SK-N-SH (cell line): ENCODE results near the gene CD302. TPM values are rescaled to one million over a fixed set of nuclear protein-coding genes. Genes with fewer than 3 reads are reported as not detected.
A peak's percentile ranks its signal among the peaks of the same experiment; 100 is the strongest.

Experiments
- CTCF ChIA-PET: fragments of 300-600, 350-600 bp; formaldehyde crosslinking; extraction: SDS; loops from one replicate; lab custom pipeline; 2021; lab: Yijun Ruan, JAX
- POLR2A ChIA-PET: fragments of 350-600 bp; sonication (Branson Sonifier 250); formaldehyde crosslinking; extraction: SDS; loops from one replicate; lab custom pipeline; 2020; ENCODE audit warnings: antibody characterized with exemption, inconsistent platforms; lab: Yijun Ruan, JAX
- DNase-seq: peaks from one replicate; pipeline ENCODE4 v3.0.0; 2012
- H2AFZ ChIP-seq: fragments of 200-600 bp; sonication (generic); 2 replicates; pipeline ENCODE4 v1.8.1; 2016; ENCODE audit warnings: antibody characterized with exemption, mild to moderate bottlenecking, low read depth
- H3F3A ChIP-seq: fragments of 200-600 bp; sonication (generic); replicated peaks from 2 replicates; pipeline ENCODE3; 2016; ENCODE audit warnings: antibody characterized with exemption, mild to moderate bottlenecking; ENCODE audit not compliant: insufficient read depth
- H3K27ac ChIP-seq, 2 experiments: fragments of 200-500 bp in 1 of 2; fragments of 200-600 bp in 1 of 2; sonication (Bioruptor generic) in 1 of 2; sonication (generic), shearing (Covaris generic) in 1 of 2; 2 replicates each; pipeline versions ENCODE4 v1.5.1 to v1.6.1; 2014 to 2016; ENCODE audit warnings: low read depth in 2 of 2, inconsistent platforms in 1 of 2, low read length in 1 of 2, mild to moderate bottlenecking in 1 of 2, mixed read lengths in 1 of 2
- H3K27me3 ChIP-seq: fragments of 200-600 bp; sonication (generic), shearing (Covaris generic); 2 replicates; pipeline ENCODE4 v1.6.1; 2016; ENCODE audit warnings: mixed run types; ENCODE audit not compliant: insufficient read depth
- H3K36me3 ChIP-seq, 2 experiments: fragments of 200-500 bp in 1 of 2; fragments of 200-600 bp in 1 of 2; sonication (Bioruptor generic) in 1 of 2; sonication (generic) in 1 of 2; replicated peaks in 1 of 2; 2 replicates each; pipeline versions ENCODE3 to v1.5.1; 2014 to 2016; ENCODE audit warnings: low read length in 1 of 2, mild to moderate bottlenecking in 1 of 2; ENCODE audit not compliant: insufficient read depth in 2 of 2, control insufficient read depth in 1 of 2
- H3K4me1 ChIP-seq, 2 experiments: fragments of 200-500 bp in 1 of 2; fragments of 200-600 bp in 1 of 2; sonication (Bioruptor generic) in 1 of 2; sonication (generic), shearing (Covaris generic) in 1 of 2; 2 replicates each; pipeline versions ENCODE4 v1.5.1 to v1.6.1; 2014 to 2016; ENCODE audit warnings: low read depth in 1 of 2, low read length in 1 of 2, mixed run types in 1 of 2; ENCODE audit not compliant: insufficient read depth in 2 of 2, control insufficient read depth in 1 of 2
- H3K4me2 ChIP-seq: fragments of 200-600 bp; sonication (generic), shearing (Covaris generic); 2 replicates; pipeline ENCODE4 v1.6.1; 2017; ENCODE audit warnings: mixed run types
- H3K4me3 ChIP-seq, 2 experiments: fragments of 200-500 bp in 1 of 2; fragments of 200-600 bp in 1 of 2; sonication (Bioruptor generic) in 1 of 2; sonication (generic), shearing (Covaris generic) in 1 of 2; 2 replicates each; pipeline versions ENCODE4 v1.5.1 to v1.8.1; 2014 to 2016; ENCODE audit warnings: low read depth in 2 of 2, inconsistent platforms in 1 of 2, low read length in 1 of 2, mild to moderate bottlenecking in 1 of 2, mixed read lengths in 1 of 2, moderate library complexity in 1 of 2
- H3K79me2 ChIP-seq: fragments of 200-600 bp; sonication (generic); 2 replicates; pipeline ENCODE4 v1.8.1; 2017; ENCODE audit warnings: mild to moderate bottlenecking; ENCODE audit not compliant: insufficient read depth
- H3K9ac ChIP-seq: fragments of 200-600 bp; sonication (generic); 2 replicates; pipeline ENCODE4 v1.6.1; 2017; ENCODE audit warnings: mixed run types
- H3K9me2 ChIP-seq: fragments of 200-600 bp; sonication (generic); 2 replicates; pipeline ENCODE4 v1.6.1; 2017; ENCODE audit warnings: mixed run types
- H3K9me3 ChIP-seq: fragments of 200-600 bp; sonication (generic); 2 replicates; pipeline ENCODE4 v1.6.1; 2017; ENCODE audit warnings: mixed run types, mild to moderate bottlenecking, moderate library complexity
- H4K20me1 ChIP-seq: fragments of 200-600 bp; sonication (generic); 2 replicates; pipeline ENCODE4 v1.6.1; 2017; ENCODE audit warnings: mild to moderate bottlenecking, mixed run types; ENCODE audit not compliant: insufficient read depth
- CHD2 ChIP-seq: fragments of 150-350 bp; IDR thresholded peaks from 2 replicates; pipeline ENCODE4 v1.6.1; 2018; ENCODE audit warnings: low read length; ENCODE audit not compliant: partially characterized antibody
- CTCF ChIP-seq: fragments of 200-600 bp; sonication (generic); IDR thresholded peaks from 2 replicates; pipeline ENCODE4 v1.6.1; 2017; ENCODE audit warnings: antibody characterized with exemption, mild to moderate bottlenecking, moderate library complexity
- ELF1 ChIP-seq: IDR thresholded peaks from 2 replicates; pipeline ENCODE4 v1.4.0; 2012
- EP300 ChIP-seq, 2 experiments: IDR thresholded peaks; 2 replicates each; pipeline versions ENCODE4 v1.4.0 to v1.6.1; 2012; ENCODE audit warnings: borderline replicate concordance in 1 of 2, low read depth in 1 of 2, low read length in 1 of 2
- FOXJ3 ChIP-seq: sonication (generic); formaldehyde crosslinking; IDR thresholded peaks from 2 replicates; pipeline ENCODE4 v1.5.1; 2020; ENCODE audit warnings: mild to moderate bottlenecking, missing genetic modification reagents
- IRF3 ChIP-seq: fragments of 150-350 bp; IDR thresholded peaks from 2 replicates; pipeline ENCODE4 v1.6.1; 2016; ENCODE audit warnings: mild to moderate bottlenecking, low read depth, low read length
- MAX ChIP-seq: IDR thresholded peaks from 2 replicates; pipeline ENCODE4 v1.4.0; 2012; ENCODE audit warnings: low read depth
- MEF2A ChIP-seq: IDR thresholded peaks from 2 replicates; pipeline ENCODE4 v1.4.0; 2012; ENCODE audit warnings: low read depth, borderline replicate concordance
- POLR2AphosphoS5 ChIP-seq: IDR thresholded peaks from 2 replicates; pipeline ENCODE4 v1.6.1; 2012; ENCODE audit warnings: low read depth, low read length
- REST ChIP-seq: IDR thresholded peaks from 2 replicates; pipeline ENCODE4 v1.6.1; 2012; ENCODE audit warnings: mild to moderate bottlenecking, low read depth, low read length, moderate library complexity
- RFX5 ChIP-seq: IDR thresholded peaks from 2 replicates; pipeline ENCODE4 v1.6.1; 2012; ENCODE audit warnings: mild to moderate bottlenecking, improper control_type of control experiment, low read length
- SIN3A ChIP-seq: IDR thresholded peaks from 2 replicates; pipeline ENCODE4 v1.6.1; 2012; ENCODE audit warnings: low read depth, mild to moderate bottlenecking, low read length, moderate library complexity, borderline replicate concordance
- USF1 ChIP-seq: IDR thresholded peaks from 2 replicates; pipeline ENCODE4 v1.4.0; 2012; ENCODE audit warnings: low read depth, borderline replicate concordance
- ZBTB33 ChIP-seq: IDR thresholded peaks from 2 replicates; pipeline ENCODE4 v1.4.0; 2012; ENCODE audit warnings: low read depth, borderline replicate concordance
- WGBS: methylation state at CpG from one replicate; pipeline ENCODE4 v1.1.6; 2017; ENCODE audit warnings: low lambda C conversion rate; 5-methylcytosine and 5-hydroxymethylcytosine counted together
- polyA plus RNA-seq, 3 experiments: library from polyadenylated mRNA; depleted of rRNA; stranded (reverse); fragments of >200 nt; gene quantifications; 2 replicates each; pipeline ENCODE4 v1.2.3, GENCODE V29; 2012

The CD302 gene
- polyA plus RNA-seq, 1 of the 3 experiments (the other 2 are of a cell fraction): 4.4 TPM

GRCh38 chr2:159783556-159783955, 14.5 kb downstream of the CD302 start:
- H3K27me3 ChIP-seq: no peaks in the 10 kb centered on the region
- no peak for TF ChIP-seq ELF1
- TF ChIP-seq SIN3A: no peak
- no peak for TF ChIP-seq RFX5
- no peak for TF ChIP-seq IRF3
- no peak for TF ChIP-seq MAX
- no peak for TF ChIP-seq FOXJ3 (CRISPR knock-in tag)
- no peak for TF ChIP-seq MEF2A
- TF ChIP-seq POLR2AphosphoS5: no peak
- no peak for TF ChIP-seq USF1
- TF ChIP-seq CHD2: no peak
- H3K4me2 ChIP-seq: no peak overlapping the region
- ChIA-PET POLR2A (no interaction called here), CTCF (interaction anchor here (1.5 kb wide), 1 partner anchor 23 kb away, joined by 3 read pairs; no protein-coding TSS in a partner anchor)
- no peaks in the 10 kb centered on the region for H4K20me1 ChIP-seq
- H3K9me3 ChIP-seq: no peaks in the 10 kb centered on the region
- H3K4me3 ChIP-seq: no peak overlapping the region
- peaks cover 13% of the 10 kb centered on the region for H3F3A ChIP-seq
- H3K36me3 ChIP-seq: no peaks in the 10 kb centered on the region
- WGBS: 92% methylated on average over 1 of the region's 1 CpG
- H3K79me2 ChIP-seq: no peaks in the 10 kb centered on the region
- H3K4me1 ChIP-seq: no peaks in the 10 kb centered on the region
- no peak overlapping the region for H2AFZ ChIP-seq
- no peak for DNase-seq
- no peaks in the 10 kb centered on the region for H3K9me2 ChIP-seq
- no peak overlapping the region for H3K27ac ChIP-seq
- no peak overlapping the region for H3K9ac ChIP-seq

GRCh38 chr2:159776321-159776720, 21.7 kb downstream of the CD302 start:
- no peaks in the 10 kb centered on the region for H3K9me3 ChIP-seq
- H3K27me3 ChIP-seq: no peaks in the 10 kb centered on the region
- no peak overlapping the region for H3K9ac ChIP-seq
- CTCF ChIA-PET: no interaction called here
- H3K9me2 ChIP-seq: no peaks in the 10 kb centered on the region
- no peak overlapping the region for H3K4me3 ChIP-seq
- H3F3A ChIP-seq: peaks cover 18% of the 10 kb centered on the region
- no peaks in the 10 kb centered on the region for H3K79me2 ChIP-seq
- no peak overlapping the region for H3K27ac ChIP-seq
- no peaks in the 10 kb centered on the region for H3K4me1 ChIP-seq
- no peak overlapping the region for H2AFZ ChIP-seq
- POLR2A ChIA-PET: no interaction called here
- H3K36me3 ChIP-seq: peaks cover 23 to 27% of the 10 kb centered on the region in 2 experiments
- TF ChIP-seq CTCF: peak; percentile 51
- TF ChIP-seq ZBTB33: no peak
- no peak for TF ChIP-seq RFX5
- TF ChIP-seq EP300 (IDR thresholded peaks at IDR 0.05; ENCODE audit: borderline replicate concordance in 1 of 2, low read depth in 1 of 2, low read length in 1 of 2): no peak
- no peak for TF ChIP-seq MAX
- no peak for TF ChIP-seq REST
- 99% methylated on average over 3 of the region's 3 CpGs for WGBS
- H3K4me2 ChIP-seq: no peak overlapping the region
- no peak for DNase-seq
- no peaks in the 10 kb centered on the region for H4K20me1 ChIP-seq
